Body of pancreas (tissue), 4 donors: ENCODE data around the gene FAM50A.

Source experiments
- CTCF ChIP-seq, 7 experiments: fragments of 450-650 bp in 4 of 7; fragments of 200-600 bp in 3 of 7; sonication (generic) in 3 of 7; IDR thresholded peaks; one replicate each; pipeline ENCODE4 v1.5.1; 2016 to 2019; ENCODE audit warnings: antibody characterized with exemption in 7 of 7
- POLR2A ChIP-seq, 3 donors: fragments of 450-650 bp; IDR thresholded peaks; one replicate each; pipeline ENCODE4 v1.6.1; 2016; ENCODE audit warnings: antibody characterized with exemption in 3 of 3, mild to moderate bottlenecking in 2 of 3

GRCh38 chrX:154470434-154470833 lies 26.5 kb downstream of the FAM50A start:
- no peak for TF ChIP-seq CTCF (IDR thresholded peaks at IDR 0.05)
- no peak for TF ChIP-seq POLR2A (IDR thresholded peaks at IDR 0.05)
